IMR-90 (cell line): Measurements from ENCODE around the gene CPAMD8. TPM values are rescaled to one million over a fixed set of nuclear protein-coding genes. Genes with fewer than 3 reads are reported as not detected.

ENCODE experiments used
- ATAC-seq: fragments of 200-7000 bp; cut with Tn5 transposase; 2 replicates; pipeline ENCODE4 v1.9.1; 2020; ENCODE audit warnings: low read depth, mild to moderate bottlenecking, moderate library complexity
- BruUV-seq: library from RNA; stranded (reverse); fragments of 400-500 nt; replicated peaks from 2 replicates; lab custom pipeline; 2021; lab: Mats Ljungman, UMichigan
- CTCF ChIA-PET: fragments of 300-600 bp; formaldehyde crosslinking; extraction: SDS; loops from one replicate; lab custom pipeline; 2021; ENCODE audit warnings: antibody characterized with exemption; lab: Yijun Ruan, JAX
- POLR2A ChIA-PET: fragments of 300-600 bp; sonication (Branson Sonifier 250); formaldehyde crosslinking; loops from one replicate; lab custom pipeline; 2022; ENCODE audit warnings: antibody characterized with exemption; ENCODE audit not compliant: unreplicated experiment; lab: Charles Lee
- DNase-seq: peaks from one replicate; pipeline ENCODE4 v3.0.0; 2013
- H2AFZ ChIP-seq: replicated peaks from 2 replicates; pipeline ENCODE3; 2013; ENCODE audit warnings: low read length, mild to moderate bottlenecking; ENCODE audit not compliant: poor library complexity
- H2AK5ac ChIP-seq: 2 replicates; pipeline ENCODE4 v1.6.1; 2013; ENCODE audit warnings: low read depth, low read length, inconsistent platforms
- H2AK9ac ChIP-seq: replicated peaks from 2 replicates; pipeline ENCODE3; 2013; ENCODE audit warnings: mild to moderate bottlenecking, low read depth, low read length, moderate library complexity; ENCODE audit not compliant: poor library complexity
- H2BK120ac ChIP-seq: 2 replicates; pipeline ENCODE4 v1.6.1; 2013; ENCODE audit warnings: low read depth, low read length, inconsistent platforms
- H2BK15ac ChIP-seq: 3 replicates; pipeline ENCODE4 v1.6.1; 2013; ENCODE audit warnings: low read depth, low read length, inconsistent platforms
- H2BK20ac ChIP-seq: 2 replicates; pipeline ENCODE4 v1.6.1; 2013; ENCODE audit warnings: low read depth, mild to moderate bottlenecking, inconsistent platforms, low read length, moderate library complexity
- H2BK5ac ChIP-seq: 2 replicates; pipeline ENCODE4 v1.6.1; 2013; ENCODE audit warnings: mild to moderate bottlenecking, low read depth, low read length, inconsistent platforms; ENCODE audit not compliant: poor library complexity, severe bottlenecking
- H3K14ac ChIP-seq: replicated peaks from 2 replicates; pipeline ENCODE4 v1.6.1; 2013; ENCODE audit warnings: low read depth, low read length, inconsistent platforms
- H3K18ac ChIP-seq: 2 replicates; pipeline ENCODE4 v1.6.1; 2013; ENCODE audit warnings: low read depth, low read length, control low read depth
- H3K23ac ChIP-seq: 2 replicates; pipeline ENCODE4 v1.6.1; 2013; ENCODE audit warnings: low read depth, low read length, inconsistent platforms
- H3K27ac ChIP-seq: 2 replicates; pipeline ENCODE4 v1.5.1; 2013; ENCODE audit warnings: mild to moderate bottlenecking, control low read depth, low read length; ENCODE audit not compliant: insufficient read depth
- H3K27me3 ChIP-seq: 2 replicates; pipeline ENCODE4 v1.6.1; 2013; ENCODE audit warnings: low read length; ENCODE audit not compliant: control insufficient read depth, insufficient read depth
- H3K36me3 ChIP-seq: 2 replicates; pipeline ENCODE4 v1.6.1; 2013; ENCODE audit warnings: low read length, mixed read lengths; ENCODE audit not compliant: control insufficient read depth, insufficient read depth
- H3K4ac ChIP-seq: 2 replicates; pipeline ENCODE4 v1.6.1; 2013; ENCODE audit warnings: low read depth, low read length, inconsistent platforms
- H3K4me1 ChIP-seq: 2 replicates; pipeline ENCODE4 v1.6.1; 2013; ENCODE audit warnings: low read length, mixed read lengths; ENCODE audit not compliant: control insufficient read depth, insufficient read depth
- H3K4me2 ChIP-seq: 2 replicates; pipeline ENCODE4 v1.6.1; 2013; ENCODE audit warnings: low read depth, mild to moderate bottlenecking, control low read depth, low read length, moderate library complexity
- H3K4me3 ChIP-seq: 2 replicates; pipeline ENCODE4 v1.5.1; 2013; ENCODE audit warnings: low read depth, mild to moderate bottlenecking, control low read depth, low read length, moderate library complexity; ENCODE audit not compliant: insufficient read depth
- H3K56ac ChIP-seq: 2 replicates; pipeline ENCODE4 v1.6.1; 2013; ENCODE audit warnings: low read length, inconsistent platforms; ENCODE audit not compliant: insufficient read depth; ENCODE audit errors: extremely low read depth
- H3K79me1 ChIP-seq, 2 experiments: 2 replicates each; pipeline ENCODE4 v1.6.1; 2013; ENCODE audit warnings: low read length in 2 of 2, inconsistent platforms in 1 of 2, low read depth in 1 of 2
- H3K9ac ChIP-seq: 2 replicates; pipeline ENCODE4 v1.6.1; 2013; ENCODE audit warnings: low read depth, low read length, control low read depth
- H3K9me1 ChIP-seq: 2 replicates; pipeline ENCODE4 v1.6.1; 2013; ENCODE audit warnings: low read length, inconsistent platforms; ENCODE audit not compliant: insufficient read depth
- H3K9me3 ChIP-seq: 2 replicates; pipeline ENCODE4 v1.6.1; 2013; ENCODE audit warnings: low read length; ENCODE audit not compliant: control insufficient read depth, insufficient read depth
- H4K20me1 ChIP-seq: 2 replicates; pipeline ENCODE4 v1.6.1; 2013; ENCODE audit warnings: low read length, inconsistent platforms; ENCODE audit not compliant: insufficient read depth
- H4K5ac ChIP-seq: 2 replicates; pipeline ENCODE4 v1.6.1; 2013; ENCODE audit warnings: mild to moderate bottlenecking, low read depth, low read length, control low read depth
- H4K8ac ChIP-seq, 2 experiments: 2 replicates each; pipeline ENCODE4 v1.6.1; 2013; ENCODE audit warnings: low read depth in 2 of 2, low read length in 2 of 2, control low read depth in 1 of 2, inconsistent platforms in 1 of 2
- H4K91ac ChIP-seq: 2 replicates; pipeline ENCODE4 v1.6.1; 2013; ENCODE audit warnings: low read depth, low read length, inconsistent platforms; ENCODE audit not compliant: insufficient read depth
- CEBPB ChIP-seq: IDR thresholded peaks from 2 replicates; pipeline ENCODE4 v1.6.1; 2012; ENCODE audit warnings: low read depth, low read length, improper control_type of control experiment
- MAZ ChIP-seq: IDR thresholded peaks from 2 replicates; pipeline ENCODE4 v1.6.1; 2012; ENCODE audit warnings: low read depth, mild to moderate bottlenecking, low read length, improper control_type of control experiment, moderate library complexity, borderline replicate concordance
- USF2 ChIP-seq: fragments of 150-350 bp; IDR thresholded peaks from 2 replicates; pipeline ENCODE4 v1.6.1; 2017; ENCODE audit warnings: mild to moderate bottlenecking, antibody characterized with exemption, low read length, low read depth
- WGBS, 2 experiments: methylation state at CpG; one replicate each; pipeline versions ENCODE4 v1.1.5 to v1.1.7; 2013; ENCODE audit warnings: missing lambda C conversion rate in 2 of 2; ENCODE audit not compliant: insufficient read length in 1 of 2; ENCODE audit errors: extremely low coverage in 2 of 2; 5-methylcytosine and 5-hydroxymethylcytosine counted together
- dilution Hi-C: fragments of 300-500 bp; cut with HindIII; formaldehyde crosslinking; loops from one replicate; pipeline ENCODE4 v1.14.3; 2018; ENCODE audit warnings: low sequenced_read_pairs; ENCODE audit not compliant: unreplicated experiment
- in situ Hi-C: fragments of 300-500 bp; cut with MboI; formaldehyde crosslinking; loops from 3 replicates; pipeline ENCODE4 v1.14.3; 2019; ENCODE audit warnings: low sequenced_read_pairs, inconsistent platforms, mixed read lengths
- intact Hi-C: fragments of 100-400 bp; cut with micrococcal nuclease; formaldehyde crosslinking; loops from 2 replicates; pipeline ENCODE4 v1.10.0; 2022
- polyA plus RNA-seq, 3 experiments: library from polyadenylated mRNA; depleted of rRNA; stranded (reverse); fragments of >200 nt; gene quantifications; 2 replicates each; pipeline ENCODE4 v1.2.3, GENCODE V29; 2012; ENCODE audit warnings: low replicate concordance in 1 of 3
- total RNA-seq: library from RNA; depleted of rRNA; stranded (reverse); fragments of >200 nt; gene quantifications from 2 replicates; pipeline ENCODE4 v1.2.3, GENCODE V29; 2012

The CPAMD8 gene
- total and polyA plus RNA-seq, 2 of the 4 experiments (the other 2 are of a cell fraction): 0.36 to 0.79 TPM

- ATAC-seq: no peak
- no peak overlapping the region for H2AK9ac ChIP-seq
- H4K20me1 ChIP-seq: peaks cover 29% of the 10 kb centered on the region
- no peak overlapping the region for H2BK120ac ChIP-seq
- H3K9me1 ChIP-seq: 0 out of 2 replicates have a peak, but pooled peaks cover 5% of the 10 kb centered on the region
- CTCF ChIA-PET: no interaction called here
- H2AK5ac ChIP-seq: no peak overlapping the region
- no peak overlapping the region for H3K23ac ChIP-seq
- no peak overlapping the region for H4K8ac ChIP-seq
- H2BK5ac ChIP-seq: no peak overlapping the region
- no peak overlapping the region for H4K91ac ChIP-seq
- H3K4me3 ChIP-seq: no peak overlapping the region
- no peak overlapping the region for H2BK20ac ChIP-seq
- H2AFZ ChIP-seq: no peak overlapping the region
- no peak overlapping the region for H3K27ac ChIP-seq
- H3K79me1 ChIP-seq: peaks cover 25 to 43% of the 10 kb centered on the region in 2 experiments
- in situ Hi-C loops (no loop called here), intact Hi-C loops (no loop called here), dilution Hi-C loops (no loop called here)
- H3K4me1 ChIP-seq: no peaks in the 10 kb centered on the region
- no peak overlapping the region for H2BK15ac ChIP-seq
- H4K5ac ChIP-seq: no peak overlapping the region
- WGBS, 2 experiments: no CpG with 5 or more reads among the region's 7 CpGs
- H3K9me3 ChIP-seq: no peaks in the 10 kb centered on the region
- no peak overlapping the region for H3K18ac ChIP-seq
- H3K4me2 ChIP-seq: no peak overlapping the region
- H3K36me3 ChIP-seq: peaks cover 76% of the 10 kb centered on the region
- no peak for TF ChIP-seq USF2
- no peak for TF ChIP-seq CEBPB
- no peak for TF ChIP-seq MAZ
- H3K4ac ChIP-seq: no peak overlapping the region
- no peak overlapping the region for H3K14ac ChIP-seq
- no peak overlapping the region for H3K9ac ChIP-seq
- no peak for DNase-seq
- H3K27me3 ChIP-seq: no peaks in the 10 kb centered on the region
- POLR2A ChIA-PET: no interaction called here
- H3K56ac ChIP-seq: no peak overlapping the region
- BruUV-seq: no TSS peak
Observed at GRCh38 chr19:16871871-16872270, 154.7 kb downstream of the CPAMD8 start.
